Retina (tissue), 1 donor: ENCODE results near the gene ME3.

Experiments
- DNase-seq: peaks from one replicate; pipeline ENCODE4 v3.0.0-alpha.2; 2016

ME3 gene

GRCh38 chr11:86672007-86672621 is at the start of gene ME3:
ME3 (minus strand) TSS chr11:86672616.
- peak; percentile 94 for DNase-seq

GRCh38 chr11:86722006-86722405 is 49.6 kb upstream of the ME3 start:
- DNase-seq = no peak

- DNase-seq = no peak
Measured at GRCh38 chr11:86720546-86720945, 48.1 kb upstream of the ME3 start.

GRCh38 chr11:86719781-86720463 is 47.5 kb upstream of the ME3 start:
- no peak for DNase-seq

- no peak for DNase-seq
Measured at GRCh38 chr11:86718999-86719398, 46.6 kb upstream of the ME3 start.

GRCh38 chr11:86718521-86718920 is 46.1 kb upstream of the ME3 start:
- DNase-seq = no peak

- no peak for DNase-seq
Measured at GRCh38 chr11:86717817-86718501, 45.5 kb upstream of the ME3 start.

GRCh38 chr11:86715611-86716010 is 43.2 kb upstream of the ME3 start:
- no peak for DNase-seq

GRCh38 chr11:86713552-86713951 is 41.1 kb upstream of the ME3 start:
- peak; percentile 33 for DNase-seq

GRCh38 chr11:86710936-86711335 is 38.5 kb upstream of the ME3 start:
- no peak for DNase-seq

GRCh38 chr11:86708669-86709068 is 36.3 kb upstream of the ME3 start:
- no peak for DNase-seq

- DNase-seq = no peak
Measured at GRCh38 chr11:86706338-86707131, 34.1 kb upstream of the ME3 start.

GRCh38 chr11:86704710-86705109 is 32.3 kb upstream of the ME3 start:
- no peak for DNase-seq

- no peak for DNase-seq
Measured at GRCh38 chr11:86703987-86704386, 31.6 kb upstream of the ME3 start.

- DNase-seq = no peak
Measured at GRCh38 chr11:86702220-86702983, 30.0 kb upstream of the ME3 start.

- DNase-seq = no peak
Measured at GRCh38 chr11:86699040-86699791, 26.8 kb upstream of the ME3 start.

- no peak for DNase-seq
Measured at GRCh38 chr11:86698639-86699038, 26.2 kb upstream of the ME3 start.

GRCh38 chr11:86696451-86696850 is 24.0 kb upstream of the ME3 start:
- DNase-seq = no peak

GRCh38 chr11:86696004-86696403 is 23.6 kb upstream of the ME3 start:
- no peak for DNase-seq

- DNase-seq = no peak
Measured at GRCh38 chr11:86695373-86695772, 23.0 kb upstream of the ME3 start.

GRCh38 chr11:86693518-86693917 is 21.1 kb upstream of the ME3 start:
- no peak for DNase-seq

GRCh38 chr11:86692746-86693145 is 20.3 kb upstream of the ME3 start:
- no peak for DNase-seq
